Activated CD8-positive, alpha-beta memory T cell treated with anti-CD3 and anti-CD28 coated beads for 24 hours (primary cell): ENCODE data around the gene ARFRP1.
"Not testable (repeated sequence)": the region's sequence is repeated elsewhere in the genome, so short reads cannot be mapped to it uniquely, and the experiment has no call there.

Experiments
- DNase-seq: peaks from one replicate; pipeline ENCODE4 v3.0.0-alpha.2; 2020

ARFRP1 gene

GRCh38 chr20:63671695-63672094, 36.1 kb downstream of the ARFRP1 start:
- not testable (repeated sequence) for DNase-seq

GRCh38 chr20:63668351-63668750, 39.4 kb downstream of the ARFRP1 start:
- no peak for DNase-seq

DNA sequence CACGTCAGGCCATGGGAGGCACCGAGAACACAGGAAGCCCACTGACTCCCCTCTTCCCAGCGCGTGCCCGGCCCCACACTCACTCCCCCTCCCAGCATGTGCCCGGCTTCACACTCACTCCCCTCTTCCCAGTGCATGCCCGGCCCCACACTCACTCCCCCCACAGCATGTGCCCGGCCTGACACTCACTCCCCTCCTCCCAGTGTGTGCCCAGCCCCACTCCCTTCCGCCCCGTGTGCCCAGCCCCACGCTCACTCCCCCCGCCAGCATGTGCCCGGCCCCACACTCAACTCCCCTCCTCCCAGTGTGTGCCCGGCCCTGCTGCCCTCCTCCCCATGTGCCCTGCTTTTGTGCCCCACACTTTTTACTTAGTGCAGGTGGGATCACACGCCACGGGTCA, 39.9 kb downstream of the ARFRP1 start:
- no peak for DNase-seq

- DNase-seq: no peak
These were observed 42.1 kb downstream of the ARFRP1 start for GRCh38 chr20:63665708-63666107.

DNA sequence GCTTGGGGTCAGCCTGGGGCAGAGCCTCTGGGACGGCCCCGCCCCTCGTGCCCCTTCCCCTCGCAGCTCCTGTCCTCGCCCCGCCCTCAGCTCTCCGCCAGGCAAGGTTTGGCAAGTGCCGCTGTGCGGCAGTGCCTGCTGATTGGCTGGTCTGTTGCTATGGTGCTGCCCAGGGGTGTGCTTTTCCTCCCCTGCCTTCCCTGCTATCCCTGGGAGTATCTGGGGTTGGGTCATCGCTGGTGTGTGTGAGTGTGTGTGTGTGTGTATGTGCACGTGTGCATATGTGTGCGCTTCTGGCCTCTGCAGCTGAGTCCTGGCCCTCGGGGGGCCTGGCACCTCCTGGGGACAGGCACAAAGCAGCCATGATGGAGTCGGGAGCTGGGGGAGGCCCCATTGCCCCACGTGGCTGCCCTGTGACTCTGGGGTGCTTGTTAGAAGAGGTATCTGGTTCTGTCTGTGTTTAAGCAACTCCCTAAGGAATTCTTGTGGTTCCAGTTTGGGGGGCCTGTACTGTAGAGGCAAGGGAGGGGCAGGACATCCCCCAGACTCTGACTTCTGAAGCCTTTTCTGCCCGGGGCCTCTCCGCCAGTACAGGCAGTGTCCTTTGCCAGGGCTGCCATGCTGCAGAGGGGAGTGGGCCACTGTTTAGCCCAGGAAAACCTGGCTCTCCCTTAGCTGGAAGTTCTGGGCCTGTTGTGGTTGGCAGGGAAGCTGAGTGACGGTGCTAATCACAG, 42.7 kb downstream of the ARFRP1 start:
- DNase-seq: no peak

- no peak for DNase-seq
These were observed 43.5 kb downstream of the ARFRP1 start for GRCh38 chr20:63664143-63664851.

GRCh38 chr20:63663332-63664066, 44.3 kb downstream of the ARFRP1 start:
- DNase-seq: no peak

DNA sequence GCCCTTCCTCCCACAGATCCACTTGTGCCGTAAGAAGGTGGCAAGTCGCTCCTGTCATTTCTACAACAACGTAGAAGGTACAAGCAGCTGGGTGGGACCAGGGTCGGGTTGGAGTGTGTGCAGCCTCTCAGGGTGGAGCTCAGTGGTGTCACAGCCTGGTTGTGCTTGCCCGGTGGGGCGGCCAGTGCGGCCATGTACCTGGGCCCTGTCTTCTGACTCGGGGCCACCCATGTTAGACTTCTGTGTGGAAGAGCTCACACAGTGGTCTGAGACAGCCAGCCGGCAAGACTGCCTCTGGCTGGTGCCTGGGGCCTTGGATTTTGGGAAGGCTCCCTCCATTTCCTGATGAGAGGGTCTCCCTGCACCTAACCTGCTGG, 45.0 kb downstream of the ARFRP1 start:
- no peak for DNase-seq

DNA sequence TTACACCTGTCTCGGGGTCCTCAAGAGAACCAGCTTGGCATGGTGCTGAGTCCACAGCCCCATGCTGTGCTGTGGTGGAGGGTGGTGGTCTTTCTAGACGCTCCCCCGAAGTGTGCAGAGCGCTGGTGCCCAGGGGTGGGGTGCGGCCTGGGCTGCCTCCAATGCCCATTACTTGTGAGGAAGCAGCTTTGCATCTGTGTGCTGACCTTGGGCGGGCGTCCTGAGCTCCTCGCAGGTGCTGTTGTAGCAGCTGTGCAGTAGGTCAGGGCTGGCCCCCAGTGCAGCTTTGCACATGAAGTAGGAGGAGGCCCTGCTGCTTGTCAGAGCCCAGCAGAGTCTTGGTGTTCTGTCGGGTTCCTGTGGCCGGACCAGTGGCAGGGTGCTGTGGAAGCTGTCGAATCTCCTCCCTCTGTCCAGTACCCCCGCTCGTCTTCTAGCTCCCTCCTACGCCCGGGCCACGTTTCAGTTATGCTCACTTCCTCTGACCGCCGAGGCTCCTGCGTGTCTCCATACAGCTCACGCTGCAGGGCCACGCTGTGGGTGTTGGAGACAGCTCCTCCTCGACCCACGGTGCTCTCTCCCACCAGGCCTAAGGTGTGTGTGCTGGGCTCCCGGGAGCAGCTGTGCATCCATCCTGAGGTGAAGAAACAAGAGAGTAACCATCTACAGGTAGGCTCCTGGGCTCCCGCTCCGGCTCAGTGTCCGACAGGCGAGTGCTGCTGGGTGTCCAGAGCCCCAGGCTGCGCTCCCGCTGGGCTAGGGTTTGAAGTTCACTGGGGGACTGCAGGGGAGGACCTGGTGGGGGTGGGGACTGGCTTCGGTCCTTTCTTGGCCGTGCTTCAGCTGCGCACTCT, 45.6 kb downstream of the ARFRP1 start:
- no peak for DNase-seq

DNA sequence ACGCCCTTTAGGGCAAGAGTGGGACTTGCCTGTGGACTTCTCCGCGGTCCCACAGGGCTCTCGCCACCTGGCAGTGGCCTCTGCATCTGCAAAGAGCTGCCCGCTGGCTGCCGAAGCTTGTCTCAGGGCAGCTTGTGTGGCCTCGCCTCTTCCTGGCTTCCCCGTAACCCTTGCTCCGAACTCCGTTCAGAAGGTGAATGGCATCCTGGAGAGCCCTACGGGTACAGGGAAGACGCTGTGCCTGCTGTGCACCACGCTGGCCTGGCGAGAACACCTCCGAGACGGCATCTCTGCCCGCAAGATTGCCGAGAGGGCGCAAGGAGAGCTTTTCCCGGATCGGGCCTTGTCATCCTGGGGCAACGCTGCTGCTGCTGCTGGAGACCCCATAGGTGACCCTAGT, 46.7 kb downstream of the ARFRP1 start:
- DNase-seq: no peak

- DNase-seq: no peak
These were observed 47.2 kb downstream of the ARFRP1 start for GRCh38 chr20:63660622-63661021.

DNA sequence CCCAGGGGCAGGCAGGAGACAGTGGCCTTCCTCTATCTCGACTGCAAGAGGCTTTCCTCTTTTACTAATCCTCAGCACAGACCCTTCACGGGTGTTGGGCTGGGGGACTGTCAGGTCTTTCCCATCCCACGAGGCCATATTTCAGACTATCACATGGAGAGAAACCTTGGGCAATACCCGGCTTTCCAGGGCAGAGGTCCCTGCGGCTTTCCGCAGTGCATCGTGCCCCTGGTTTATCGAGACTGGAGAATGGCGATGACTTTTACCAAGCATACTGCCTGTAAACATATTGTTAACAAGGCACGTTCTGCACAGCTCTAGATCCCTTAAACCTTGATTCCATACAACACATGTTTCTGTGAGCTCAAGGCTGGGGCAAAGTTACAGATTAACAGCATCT, 47.6 kb downstream of the ARFRP1 start:
- not testable (repeated sequence) for DNase-seq

- DNase-seq: no peak
These were observed 48.4 kb downstream of the ARFRP1 start for GRCh38 chr20:63659370-63659769.

GRCh38 chr20:63658749-63659187, 49.0 kb downstream of the ARFRP1 start:
- DNase-seq: no peak

- peak; percentile 99 for DNase-seq
These were observed 49.6 kb downstream of the ARFRP1 start, which contains the start of gene RTEL1 for GRCh38 chr20:63657937-63658748. Gene RTEL1, plus strand, starts transcription at chr20:63658312. Its CDS starts 1,091 bp downstream, at chr20:63659403.

DNA sequence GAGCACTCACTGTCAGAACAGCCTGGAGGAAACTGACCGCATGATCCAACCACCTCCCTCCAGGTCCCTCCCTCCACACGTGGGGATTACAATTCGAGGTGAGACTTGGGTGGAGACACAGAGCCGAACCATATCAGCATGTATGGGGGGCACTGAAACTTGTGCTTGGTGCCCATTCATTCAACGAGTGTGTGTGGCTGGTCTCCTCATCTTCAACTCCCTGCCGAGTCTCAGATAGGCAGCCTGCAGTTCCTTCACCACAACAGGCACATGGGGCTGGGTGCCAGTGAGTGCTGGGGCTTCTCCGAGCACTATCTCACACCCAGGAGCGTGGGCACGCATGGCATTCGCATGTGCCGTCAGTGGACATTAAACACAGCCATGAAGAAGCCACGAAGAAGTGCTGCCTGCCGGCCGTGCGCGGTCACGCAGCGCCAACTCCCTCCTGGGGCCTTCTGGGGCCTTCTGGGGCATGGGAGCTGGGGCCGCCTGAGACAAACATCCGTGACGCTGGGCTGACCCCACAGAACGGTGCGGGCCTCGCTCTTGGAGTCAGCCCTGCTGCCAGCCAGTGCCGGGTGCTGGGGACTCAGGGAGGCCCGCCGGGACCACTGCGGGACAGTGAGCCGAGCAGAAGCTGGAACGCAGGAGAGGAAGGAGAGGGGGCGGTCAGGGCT, 50.4 kb downstream of the ARFRP1 start:
- no peak for DNase-seq

- DNase-seq: no peak
These were observed 51.3 kb downstream of the ARFRP1 start for GRCh38 chr20:63656451-63656850.

GRCh38 chr20:63655249-63655648, 52.5 kb downstream of the ARFRP1 start:
- no peak for DNase-seq

DNA sequence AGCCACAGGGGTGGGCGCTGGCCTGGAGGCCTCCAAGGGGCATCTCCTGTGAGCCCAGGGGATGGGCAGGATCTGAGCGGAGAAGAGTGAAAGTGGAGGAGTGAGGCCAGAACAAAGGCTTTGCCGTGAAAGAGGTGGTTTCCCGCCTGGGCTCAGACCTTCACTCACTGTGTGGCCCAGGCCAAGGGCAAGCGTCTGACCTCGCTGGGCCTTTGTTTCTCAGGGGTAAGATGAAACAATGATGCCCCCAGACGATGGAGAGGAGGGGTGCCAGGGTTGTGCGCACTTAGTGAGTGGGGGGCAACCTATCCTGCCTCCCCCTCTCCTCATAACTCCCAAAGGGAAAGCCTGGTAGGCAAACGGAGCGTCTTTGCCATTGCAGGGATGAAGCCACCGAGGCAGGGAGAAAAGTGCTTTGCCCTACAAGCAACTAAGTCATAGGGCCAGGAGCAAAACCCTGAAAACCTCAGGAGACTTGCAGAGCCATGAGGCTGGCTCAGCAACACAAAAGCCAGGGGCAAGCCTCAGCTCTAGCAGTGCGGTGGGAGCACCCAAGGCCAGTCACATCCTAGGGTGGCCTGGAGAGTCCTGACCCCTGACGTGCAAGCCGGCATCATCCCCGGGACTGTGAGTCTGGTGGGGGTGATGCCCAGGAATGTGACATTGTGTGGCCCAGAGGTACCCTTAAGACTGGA, 53.7 kb downstream of the ARFRP1 start:
- no peak for DNase-seq
